DOHH2 (cell line): Measurements from ENCODE around the gene AUH.

ENCODE experiments used
- H3F3A ChIP-seq: fragments of 200-600 bp; sonication (generic), shearing (Covaris generic); 2 replicates; pipeline ENCODE4 v1.6.0; 2016; ENCODE audit warnings: antibody characterized with exemption, mild to moderate bottlenecking; ENCODE audit not compliant: control insufficient read depth, insufficient read depth
- H3K27ac ChIP-seq: fragments of 200-600 bp; sonication (generic); 2 replicates; pipeline ENCODE4 v1.5.1; 2014; ENCODE audit warnings: low read depth, mild to moderate bottlenecking, low read length, moderate library complexity
- H3K27me3 ChIP-seq: fragments of 200-600 bp; sonication (generic); 2 replicates; pipeline ENCODE4 v1.6.1; 2014; ENCODE audit warnings: mild to moderate bottlenecking, low read length, mixed read lengths; ENCODE audit not compliant: control insufficient read depth
- H3K36me3 ChIP-seq: fragments of 200-600 bp; sonication (generic); 2 replicates; pipeline ENCODE4 v1.6.1; 2014; ENCODE audit warnings: mild to moderate bottlenecking, low read length, moderate library complexity, mixed read lengths; ENCODE audit not compliant: control insufficient read depth
- H3K4me1 ChIP-seq: fragments of 200-600 bp; sonication (generic); 2 replicates; pipeline ENCODE4 v1.6.1; 2014; ENCODE audit warnings: mild to moderate bottlenecking, low read length, mixed read lengths; ENCODE audit not compliant: control insufficient read depth
- H3K4me2 ChIP-seq: fragments of 200-600 bp; sonication (generic); 2 replicates; pipeline ENCODE4 v1.6.0; 2014; ENCODE audit warnings: mild to moderate bottlenecking, low read length, moderate library complexity
- H3K4me3 ChIP-seq: fragments of 200-600 bp; sonication (generic); 2 replicates; pipeline ENCODE4 v1.5.1; 2014; ENCODE audit warnings: mild to moderate bottlenecking, low read length, mixed read lengths
- H3K79me2 ChIP-seq: fragments of 200-600 bp; sonication (generic); 2 replicates; pipeline ENCODE4 v1.6.1; 2014; ENCODE audit warnings: mild to moderate bottlenecking, low read length, mixed read lengths; ENCODE audit not compliant: control insufficient read depth
- H3K9me2 ChIP-seq: fragments of 200-600 bp; sonication (generic); replicated peaks from 2 replicates; pipeline ENCODE4 v1.6.1; 2014; ENCODE audit warnings: mild to moderate bottlenecking, low read length, mixed read lengths; ENCODE audit not compliant: control insufficient read depth
- H3K9me3 ChIP-seq: fragments of 200-600 bp; sonication (generic); 2 replicates; pipeline ENCODE4 v1.6.1; 2014; ENCODE audit warnings: antibody characterized with exemption, low read length, mixed read lengths; ENCODE audit not compliant: control insufficient read depth, insufficient read depth
- H4K20me1 ChIP-seq: fragments of 200-600 bp; sonication (generic); 2 replicates; pipeline ENCODE4 v1.6.0; 2014; ENCODE audit warnings: low read depth, mild to moderate bottlenecking, antibody characterized with exemption, low read length, moderate library complexity; ENCODE audit not compliant: control insufficient read depth, insufficient read depth
- EZH2phosphoT487 ChIP-seq: fragments of 200-600 bp; sonication (generic); IDR thresholded peaks from 2 replicates; pipeline ENCODE4 v1.6.1; 2017; ENCODE audit warnings: borderline replicate concordance, mild to moderate bottlenecking, antibody characterized with exemption, low read length, moderate library complexity, mixed read lengths
- TF ChIP-seq, protein P1 (sequence below): fragments of 200-600 bp; sonication (generic); IDR thresholded peaks from one replicate; pipeline ENCODE4 v1.5.1; 2014; ENCODE audit warnings: antibody characterized with exemption, mild to moderate bottlenecking, low read depth, low read length; ENCODE audit not compliant: poor library complexity, severe bottlenecking

Gene AUH

DNA sequence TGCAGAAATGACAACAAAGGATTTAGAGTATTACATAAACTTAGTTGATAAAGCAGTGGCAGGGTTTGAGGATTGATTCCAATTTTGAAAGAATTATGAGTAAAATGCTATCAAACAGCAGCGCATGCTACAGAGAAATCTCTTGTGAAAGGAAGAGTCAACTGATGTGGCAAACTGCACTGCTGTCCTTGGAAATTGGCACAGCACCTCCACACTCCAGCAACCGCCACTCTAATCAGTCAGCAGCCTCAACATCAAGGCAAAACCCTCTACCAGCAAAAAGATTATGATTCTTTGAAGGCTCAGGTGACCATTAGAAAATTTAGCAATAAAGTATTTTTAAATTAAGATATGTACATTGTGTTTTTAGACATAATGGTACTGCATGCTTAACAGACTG is 66.4 kb downstream of the AUH start:
- no peaks in the 10 kb centered on the region for H3F3A ChIP-seq
- H3K9me3 ChIP-seq, result no peaks in the 10 kb centered on the region
- no peak overlapping the region for H3K4me3 ChIP-seq
- H3K27ac ChIP-seq, result no peak overlapping the region
- TF ChIP-seq, protein P1, sequence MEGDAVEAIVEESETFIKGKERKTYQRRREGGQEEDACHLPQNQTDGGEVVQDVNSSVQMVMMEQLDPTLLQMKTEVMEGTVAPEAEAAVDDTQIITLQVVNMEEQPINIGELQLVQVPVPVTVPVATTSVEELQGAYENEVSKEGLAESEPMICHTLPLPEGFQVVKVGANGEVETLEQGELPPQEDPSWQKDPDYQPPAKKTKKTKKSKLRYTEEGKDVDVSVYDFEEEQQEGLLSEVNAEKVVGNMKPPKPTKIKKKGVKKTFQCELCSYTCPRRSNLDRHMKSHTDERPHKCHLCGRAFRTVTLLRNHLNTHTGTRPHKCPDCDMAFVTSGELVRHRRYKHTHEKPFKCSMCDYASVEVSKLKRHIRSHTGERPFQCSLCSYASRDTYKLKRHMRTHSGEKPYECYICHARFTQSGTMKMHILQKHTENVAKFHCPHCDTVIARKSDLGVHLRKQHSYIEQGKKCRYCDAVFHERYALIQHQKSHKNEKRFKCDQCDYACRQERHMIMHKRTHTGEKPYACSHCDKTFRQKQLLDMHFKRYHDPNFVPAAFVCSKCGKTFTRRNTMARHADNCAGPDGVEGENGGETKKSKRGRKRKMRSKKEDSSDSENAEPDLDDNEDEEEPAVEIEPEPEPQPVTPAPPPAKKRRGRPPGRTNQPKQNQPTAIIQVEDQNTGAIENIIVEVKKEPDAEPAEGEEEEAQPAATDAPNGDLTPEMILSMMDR, result no peak
- TF ChIP-seq EZH2phosphoT487, result no peak
- H4K20me1 ChIP-seq, result no peaks in the 10 kb centered on the region
- H3K9me2 ChIP-seq, result no peaks in the 10 kb centered on the region
- no peaks in the 10 kb centered on the region for H3K27me3 ChIP-seq
- H3K4me2 ChIP-seq, result no peak overlapping the region
- H3K79me2 ChIP-seq, result no peaks in the 10 kb centered on the region
- peaks cover 21% of the 10 kb centered on the region for H3K36me3 ChIP-seq
- H3K4me1 ChIP-seq, result peaks cover 31% of the 10 kb centered on the region

DNA sequence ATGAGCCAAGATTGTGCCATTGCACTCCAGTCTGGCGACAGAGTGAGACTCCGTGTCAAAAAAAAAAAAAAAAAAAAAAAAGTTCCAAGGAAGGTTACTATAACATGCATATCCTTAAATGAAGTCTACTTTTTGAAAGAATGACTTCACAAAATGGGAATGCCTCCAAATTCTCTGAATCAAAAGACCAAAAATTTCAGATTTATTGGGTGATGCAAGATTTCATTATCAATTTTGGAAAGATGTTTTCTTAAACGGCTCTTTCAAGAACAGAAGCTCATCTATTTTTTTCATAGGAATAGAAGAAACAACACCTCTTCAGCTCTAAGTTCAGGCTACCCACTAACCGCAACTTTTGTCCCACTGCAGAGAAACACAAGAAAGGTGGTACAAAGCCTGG is 69.9 kb downstream of the AUH start:
- no peak overlapping the region for H3K4me3 ChIP-seq
- H3K79me2 ChIP-seq, result no peaks in the 10 kb centered on the region
- no peaks in the 10 kb centered on the region for H3F3A ChIP-seq
- no peak overlapping the region for H3K4me2 ChIP-seq
- no peaks in the 10 kb centered on the region for H3K27me3 ChIP-seq
- peaks cover 30% of the 10 kb centered on the region for H3K4me1 ChIP-seq
- no peak overlapping the region for H3K27ac ChIP-seq
- H3K9me3 ChIP-seq, result no peaks in the 10 kb centered on the region
- H4K20me1 ChIP-seq, result no peaks in the 10 kb centered on the region
- TF ChIP-seq, protein P1, result no peak
- no peaks in the 10 kb centered on the region for H3K9me2 ChIP-seq
- H3K36me3 ChIP-seq, result peaks cover 17% of the 10 kb centered on the region

DNA sequence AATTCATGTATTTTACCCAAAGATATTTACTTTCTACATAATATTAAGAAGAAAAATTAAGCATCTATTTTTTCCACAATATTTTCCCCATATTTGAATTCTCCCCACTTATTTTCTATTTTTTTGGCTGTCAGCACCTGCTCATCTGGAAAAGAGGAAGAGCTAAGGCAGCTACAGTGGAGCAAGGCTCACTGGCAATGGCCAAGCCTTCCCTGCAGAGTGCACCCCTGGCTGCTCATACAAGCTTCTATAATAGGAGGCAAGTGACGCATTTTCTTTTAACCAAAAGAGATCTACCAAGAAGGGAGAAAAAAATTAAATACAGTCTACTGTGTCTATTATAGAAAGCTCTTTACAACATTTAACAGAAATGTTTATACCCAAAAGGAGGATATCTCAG is 72.5 kb downstream of the AUH start:
- no peak overlapping the region for H3K4me2 ChIP-seq
- H3K9me3 ChIP-seq, result no peaks in the 10 kb centered on the region
- H3K79me2 ChIP-seq, result no peaks in the 10 kb centered on the region
- no peak overlapping the region for H3K27ac ChIP-seq
- TF ChIP-seq, protein P1, result no peak
- no peak for TF ChIP-seq EZH2phosphoT487
- H3K27me3 ChIP-seq, result no peaks in the 10 kb centered on the region
- H3K9me2 ChIP-seq, result no peaks in the 10 kb centered on the region
- no peaks in the 10 kb centered on the region for H3F3A ChIP-seq
- H4K20me1 ChIP-seq, result no peaks in the 10 kb centered on the region
- H3K4me3 ChIP-seq, result no peak overlapping the region
- peaks cover 9% of the 10 kb centered on the region for H3K4me1 ChIP-seq
- no peaks in the 10 kb centered on the region for H3K36me3 ChIP-seq
